A673 (cell line): ENCODE data around the gene TUBB3.

Source experiments
- EZH2 ChIP-seq: fragments of 200-600 bp; sonication (generic); IDR thresholded peaks from 2 replicates; pipeline ENCODE4 v1.6.1; 2017; ENCODE audit warnings: borderline replicate concordance, low read depth, mild to moderate bottlenecking, mixed read lengths, antibody characterized with exemption, low read length; ENCODE audit not compliant: poor library complexity, severe bottlenecking
- TF ChIP-seq, protein P1 (sequence below): fragments of 300-800, 200-600 bp; sonication (generic); conservative IDR thresholded peaks from 2 replicates; pipeline ENCODE4 v1.5.1; 2017; ENCODE audit warnings: low read depth, mild to moderate bottlenecking, antibody characterized with exemption, low read length, moderate library complexity, mixed read lengths

DNA sequence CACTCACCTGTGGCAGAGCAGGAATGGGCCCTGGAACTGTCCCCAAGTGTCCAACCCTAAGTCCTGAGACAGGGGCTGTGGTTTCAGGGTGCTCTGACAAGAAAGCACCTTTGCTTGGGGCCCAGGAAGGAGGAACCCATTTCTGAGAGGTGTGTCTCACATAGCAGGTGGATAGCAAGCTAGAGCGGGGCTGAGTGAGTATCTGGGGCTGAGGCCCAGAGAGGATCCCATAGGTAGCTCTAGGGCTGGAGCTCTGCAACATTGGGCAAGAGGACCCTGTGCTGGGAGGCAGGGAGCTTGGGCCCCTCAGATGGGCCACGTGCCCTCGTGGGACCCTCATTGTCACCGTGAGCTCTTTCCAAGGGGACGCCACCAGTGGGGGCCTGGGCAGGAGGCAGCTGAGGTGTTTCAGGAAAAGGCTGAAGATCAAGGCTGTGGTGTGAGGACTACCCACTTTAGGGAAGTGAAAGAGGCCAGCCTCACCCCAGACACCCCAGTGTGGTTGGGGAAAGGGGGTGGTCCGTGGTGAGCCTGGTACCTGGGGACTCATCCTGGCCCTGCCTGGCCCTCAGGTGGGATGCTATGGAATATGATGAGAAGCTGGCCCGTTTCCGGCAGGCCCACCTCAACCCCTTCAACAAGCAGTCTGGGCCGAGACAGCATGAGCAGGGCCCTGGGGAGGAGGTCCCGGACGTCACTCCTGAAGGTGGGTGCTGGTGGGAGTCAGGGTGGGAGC is 30.7 kb downstream of the TUBB3 start:
- TF ChIP-seq, protein P1, sequence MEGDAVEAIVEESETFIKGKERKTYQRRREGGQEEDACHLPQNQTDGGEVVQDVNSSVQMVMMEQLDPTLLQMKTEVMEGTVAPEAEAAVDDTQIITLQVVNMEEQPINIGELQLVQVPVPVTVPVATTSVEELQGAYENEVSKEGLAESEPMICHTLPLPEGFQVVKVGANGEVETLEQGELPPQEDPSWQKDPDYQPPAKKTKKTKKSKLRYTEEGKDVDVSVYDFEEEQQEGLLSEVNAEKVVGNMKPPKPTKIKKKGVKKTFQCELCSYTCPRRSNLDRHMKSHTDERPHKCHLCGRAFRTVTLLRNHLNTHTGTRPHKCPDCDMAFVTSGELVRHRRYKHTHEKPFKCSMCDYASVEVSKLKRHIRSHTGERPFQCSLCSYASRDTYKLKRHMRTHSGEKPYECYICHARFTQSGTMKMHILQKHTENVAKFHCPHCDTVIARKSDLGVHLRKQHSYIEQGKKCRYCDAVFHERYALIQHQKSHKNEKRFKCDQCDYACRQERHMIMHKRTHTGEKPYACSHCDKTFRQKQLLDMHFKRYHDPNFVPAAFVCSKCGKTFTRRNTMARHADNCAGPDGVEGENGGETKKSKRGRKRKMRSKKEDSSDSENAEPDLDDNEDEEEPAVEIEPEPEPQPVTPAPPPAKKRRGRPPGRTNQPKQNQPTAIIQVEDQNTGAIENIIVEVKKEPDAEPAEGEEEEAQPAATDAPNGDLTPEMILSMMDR = no peak
- no peak for TF ChIP-seq EZH2
